AG10803 (cell line): ENCODE data around the gene MINK1.

Experiments
- DNase-seq: peaks from one replicate; pipeline ENCODE4 v3.0.0; 2010; ENCODE audit warnings: low read depth
- H3K4me3 ChIP-seq: 2 replicates; pipeline ENCODE4 v1.5.1; 2011; ENCODE audit warnings: mild to moderate bottlenecking, low read length, control low read depth
- CTCF ChIP-seq: conservative IDR thresholded peaks from 2 replicates; pipeline ENCODE4 v1.5.1; 2011; ENCODE audit warnings: mild to moderate bottlenecking, low read length, control low read depth, inconsistent platforms

The MINK1 gene

GRCh38 chr17:4931963-4932362 lies 98.8 kb downstream of the MINK1 start, which contains the start of gene GP1BA:
TSS of gene GP1BA (plus strand) at chr17:4932277. CDS start at chr17:4932605, 328 bp downstream.
- no peak for TF ChIP-seq CTCF
- H3K4me3 ChIP-seq, result no peak within 1 kb of the TSS
- no peak for DNase-seq

- DNase-seq, result no peak
- no peak for TF ChIP-seq CTCF
- no peak overlapping the region for H3K4me3 ChIP-seq
Observed at GRCh38 chr17:4932756-4933155, 99.6 kb downstream of the MINK1 start.

- DNase-seq, result no peak
- TF ChIP-seq CTCF, result no peak
- no peak overlapping the region for H3K4me3 ChIP-seq
Observed at GRCh38 chr17:4933646-4934045, 100.5 kb downstream of the MINK1 start.

- peak; percentile 43 for TF ChIP-seq CTCF
- peak; percentile 41 for DNase-seq
- H3K4me3 ChIP-seq, result no peak overlapping the region
Observed at GRCh38 chr17:4934173-4934979, 101.2 kb downstream of the MINK1 start.

GRCh38 chr17:4935650-4936049 lies 102.5 kb downstream of the MINK1 start:
- TF ChIP-seq CTCF, result no peak
- H3K4me3 ChIP-seq, result no peak overlapping the region
- no peak for DNase-seq

- no peak overlapping the region for H3K4me3 ChIP-seq
- TF ChIP-seq CTCF, result no peak
- no peak for DNase-seq
Observed at GRCh38 chr17:4936436-4936835, 103.3 kb downstream of the MINK1 start.

GRCh38 chr17:4937553-4937952 lies 104.4 kb downstream of the MINK1 start:
- TF ChIP-seq CTCF, result no peak
- DNase-seq, result no peak
- no peak overlapping the region for H3K4me3 ChIP-seq
